Measurements from ENCODE around the gene MORN1. TPM values are rescaled to one million over a fixed set of nuclear protein-coding genes. Genes with fewer than 3 reads are reported as not detected.

The MORN1 gene
- total and polyA plus RNA-seq, 2 experiments from 2014 or later, result 10.8 to 24.4 TPM

- peak overlapping the region; percentile 87 for H3K27ac ChIP-seq
- no peak for DNase-seq (ENCODE audit: low read depth in 1 of 2, low spot score in 1 of 2)
- H3K9me3 ChIP-seq (ENCODE audit: low read depth), result no peaks in the 10 kb centered on the region
- H3K36me3 ChIP-seq, result peaks cover 11% of the 10 kb centered on the region
- H3K4me1 ChIP-seq (ENCODE audit: low read depth), result peaks cover 5% of the 10 kb centered on the region
- peak overlapping the region; percentile 93 for H3K4me3 ChIP-seq
- H3K27me3 ChIP-seq, result no peaks in the 10 kb centered on the region
- no peak for TF ChIP-seq CTCF (IDR thresholded peaks at IDR 0.05; ENCODE audit: low read depth, low read length)
These were observed 666 bp upstream of the MORN1 start for GRCh38 chr1:2391931-2392509.

GRCh38 chr1:2389644-2390043 is 1.7 kb downstream of the MORN1 start:
- no peak for DNase-seq (ENCODE audit: low read depth in 1 of 2, low spot score in 1 of 2)
- no peak for TF ChIP-seq CTCF (IDR thresholded peaks at IDR 0.05; ENCODE audit: low read depth, low read length)
- Histone ChIP-seq H3K4me3 (no peak overlapping the region), H3K27ac (no peak overlapping the region), H3K9me3 (ENCODE audit: low read depth) (no peaks in the 10 kb centered on the region), H3K36me3 (no peaks in the 10 kb centered on the region), H3K27me3 (no peaks in the 10 kb centered on the region), H3K4me1 (ENCODE audit: low read depth) (peaks cover 5% of the 10 kb centered on the region)

- Histone ChIP-seq H3K27ac (no peak overlapping the region), H3K27me3 (no peaks in the 10 kb centered on the region), H3K4me1 (ENCODE audit: low read depth) (peaks cover 5% of the 10 kb centered on the region), H3K4me3 (no peak overlapping the region), H3K36me3 (no peaks in the 10 kb centered on the region), H3K9me3 (ENCODE audit: low read depth) (no peaks in the 10 kb centered on the region)
- DNase-seq (ENCODE audit: low read depth in 1 of 2, low spot score in 1 of 2), result no peak
- TF ChIP-seq CTCF (IDR thresholded peaks at IDR 0.05; ENCODE audit: low read depth, low read length), result no peak
These were observed 3.1 kb downstream of the MORN1 start for GRCh38 chr1:2388004-2388913.

- no peak for DNase-seq (ENCODE audit: low read depth in 1 of 2, low spot score in 1 of 2)
- no peaks in the 10 kb centered on the region for H3K4me1 ChIP-seq (ENCODE audit: low read depth)
- H3K4me3 ChIP-seq, result no peak overlapping the region
- H3K9me3 ChIP-seq (ENCODE audit: low read depth), result no peaks in the 10 kb centered on the region
- H3K27me3 ChIP-seq, result no peaks in the 10 kb centered on the region
- no peak for TF ChIP-seq CTCF (IDR thresholded peaks at IDR 0.05; ENCODE audit: low read depth, low read length)
- no peak overlapping the region for H3K27ac ChIP-seq
- no peaks in the 10 kb centered on the region for H3K36me3 ChIP-seq
These were observed 4.4 kb downstream of the MORN1 start for GRCh38 chr1:2386636-2387611.

GRCh38 chr1:2385606-2386280 is 5.6 kb downstream of the MORN1 start:
- Histone ChIP-seq H3K4me1 (ENCODE audit: low read depth) (no peaks in the 10 kb centered on the region), H3K27ac (no peak overlapping the region), H3K9me3 (ENCODE audit: low read depth) (no peaks in the 10 kb centered on the region), H3K36me3 (no peaks in the 10 kb centered on the region), H3K4me3 (no peak overlapping the region), H3K27me3 (no peaks in the 10 kb centered on the region)
- no peak for DNase-seq (ENCODE audit: low read depth in 1 of 2, low spot score in 1 of 2)
- no peak for TF ChIP-seq CTCF (IDR thresholded peaks at IDR 0.05; ENCODE audit: low read depth, low read length)

All from cardiac muscle cell (in vitro differentiated cells and primary cell).